CD4-positive, alpha-beta T cell treated with Interferon gamma for 1 hour (primary cell): ENCODE data around the gene TMA7.
"Not testable (repeated sequence)": the region's sequence is repeated elsewhere in the genome, so short reads cannot be mapped to it uniquely, and the experiment has no call there.

Source experiments
- DNase-seq: peaks from one replicate; pipeline ENCODE4 v3.0.0-alpha.2; 2020

Gene TMA7

GRCh38 chr3:48437812-48438211 lies 2.2 kb upstream of the TMA7 start:
- no peak for DNase-seq

DNA sequence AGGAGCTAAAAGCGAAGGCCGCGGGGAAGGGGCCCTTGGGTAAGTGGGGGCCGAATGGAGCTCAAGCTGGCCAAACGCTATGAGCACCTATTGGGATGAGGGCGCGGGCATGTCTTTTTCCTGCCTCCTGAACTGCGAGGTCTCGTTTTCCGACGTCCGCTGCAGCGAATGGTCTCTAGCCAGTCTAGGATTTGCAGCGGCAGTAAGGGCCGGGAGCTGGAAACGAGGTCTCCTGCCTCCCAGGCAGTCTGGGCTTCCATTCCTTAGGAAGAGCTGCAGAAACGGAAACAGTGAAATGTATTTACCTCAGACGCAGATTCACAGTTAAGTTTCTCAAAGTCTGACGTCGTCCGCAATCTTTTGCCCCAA lies 517 bp downstream of the TMA7 start:
- no peak for DNase-seq

DNA sequence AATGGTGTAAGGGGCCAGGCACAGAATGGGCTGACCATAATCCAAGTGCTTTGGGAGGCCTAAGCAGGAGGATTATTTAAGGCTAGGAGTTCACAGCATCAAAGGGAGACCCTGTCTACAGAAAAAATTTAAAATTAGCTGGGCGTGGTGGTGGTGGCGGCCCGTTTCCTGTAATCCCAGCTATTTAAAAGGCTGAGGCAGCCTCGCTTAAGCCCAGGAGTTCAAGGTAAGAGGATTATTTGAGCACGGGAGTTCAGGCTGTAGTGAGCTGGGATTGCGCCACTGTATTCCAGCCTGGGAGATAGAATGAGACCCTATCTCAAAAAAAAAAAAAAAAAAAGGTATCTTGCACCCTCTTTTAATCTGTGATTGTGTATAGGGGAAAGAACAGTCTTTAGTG lies 1.9 kb downstream of the TMA7 start:
- DNase-seq, result no peak

DNA sequence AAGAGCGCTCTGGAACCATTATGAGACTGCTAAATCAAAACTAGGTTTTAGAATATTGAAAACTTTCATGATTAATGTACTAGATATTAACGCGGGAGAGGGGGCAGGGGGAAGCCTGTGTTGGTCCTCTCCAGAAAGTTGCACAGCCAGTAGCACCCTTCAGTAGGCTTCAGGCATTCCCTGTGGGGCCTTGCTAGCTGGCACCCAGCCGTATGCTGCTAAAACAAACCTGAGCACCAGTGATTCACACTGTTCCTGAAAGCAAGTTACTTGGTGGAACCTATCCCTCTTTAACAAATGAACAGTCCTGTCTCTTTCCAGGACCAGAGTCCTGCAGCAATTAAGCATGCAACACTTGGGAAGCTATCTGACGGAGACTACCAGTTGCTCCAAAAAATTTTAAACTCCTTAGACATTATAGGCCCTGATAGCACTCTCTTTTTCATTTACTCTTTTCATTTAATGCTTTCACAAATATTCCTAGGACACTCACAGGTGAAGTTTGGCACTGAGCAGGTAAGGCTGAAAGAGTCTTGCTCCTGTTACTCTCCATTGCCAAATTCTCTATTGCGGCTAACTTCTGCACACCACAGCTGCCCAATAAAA lies 5.3 kb downstream of the TMA7 start:
- no peak for DNase-seq

DNA sequence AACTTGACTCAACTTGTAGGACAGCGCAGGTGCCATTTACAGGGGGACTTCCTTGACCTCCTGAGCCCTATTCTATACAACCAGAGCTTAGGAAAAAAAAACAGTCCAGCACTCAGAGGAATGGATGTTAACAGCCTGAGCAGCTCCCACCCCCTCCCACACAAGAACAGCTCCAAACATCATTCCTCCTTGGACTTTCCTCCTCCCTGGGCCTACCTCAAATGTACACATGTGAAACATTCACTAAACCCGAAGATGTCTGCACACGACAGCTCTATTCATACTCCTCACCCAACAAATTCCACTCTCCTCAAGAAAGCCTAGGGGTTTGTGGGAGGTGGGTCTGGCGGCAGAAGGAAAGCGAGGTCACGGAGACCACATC lies 6.0 kb downstream of the TMA7 start:
- DNase-seq, result no peak

- peak; percentile 78 for DNase-seq
These were observed 6.6 kb downstream of the TMA7 start, which contains the start of gene ATRIP for GRCh38 chr3:48446425-48447193. ATRIP (plus strand) TSS chr3:48446737; CDS start chr3:48446846, 109 bp downstream.

DNA sequence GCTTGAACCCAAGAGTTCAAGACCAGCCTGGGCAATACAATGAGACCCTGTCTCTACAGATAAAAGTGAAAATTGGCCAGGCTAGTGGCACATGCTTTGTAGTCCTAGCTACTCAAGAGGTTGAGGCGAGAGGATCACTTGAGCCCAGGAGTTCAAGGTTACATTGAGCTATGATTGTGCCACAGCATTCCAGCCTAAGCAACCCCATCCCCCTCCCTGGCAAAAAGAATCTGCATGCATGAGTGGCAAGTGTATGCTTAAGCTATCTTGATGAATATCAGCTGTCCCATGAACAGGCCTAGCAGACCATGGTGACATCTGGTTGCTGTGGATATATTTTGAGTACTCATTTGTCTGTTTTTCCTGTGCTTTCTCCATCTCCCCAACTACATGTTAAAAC lies 11.2 kb downstream of the TMA7 start:
- DNase-seq, result no peak

- DNase-seq, result no peak
These were observed 16.4 kb downstream of the TMA7 start for GRCh38 chr3:48456456-48456855.

DNA sequence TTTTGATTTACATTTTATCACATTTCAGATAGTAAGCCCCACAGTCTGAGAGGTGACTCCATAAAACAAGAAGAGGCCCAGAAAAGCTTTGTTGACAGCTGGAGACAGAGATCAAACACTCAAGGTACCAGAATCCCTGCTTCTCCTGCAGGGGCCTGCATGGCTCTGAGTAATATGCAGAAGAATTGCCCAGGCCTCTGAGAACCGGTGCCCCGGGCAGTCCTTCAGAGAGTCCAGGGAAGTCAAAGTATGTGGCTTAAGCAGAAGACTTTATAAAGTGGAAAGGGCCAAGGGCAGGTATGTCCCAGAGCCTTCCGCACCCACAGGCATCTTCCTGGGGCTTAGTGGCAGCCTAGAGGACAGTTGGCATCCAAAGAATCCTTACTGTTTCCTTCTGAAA lies 19.3 kb downstream of the TMA7 start:
- DNase-seq, result no peak

DNA sequence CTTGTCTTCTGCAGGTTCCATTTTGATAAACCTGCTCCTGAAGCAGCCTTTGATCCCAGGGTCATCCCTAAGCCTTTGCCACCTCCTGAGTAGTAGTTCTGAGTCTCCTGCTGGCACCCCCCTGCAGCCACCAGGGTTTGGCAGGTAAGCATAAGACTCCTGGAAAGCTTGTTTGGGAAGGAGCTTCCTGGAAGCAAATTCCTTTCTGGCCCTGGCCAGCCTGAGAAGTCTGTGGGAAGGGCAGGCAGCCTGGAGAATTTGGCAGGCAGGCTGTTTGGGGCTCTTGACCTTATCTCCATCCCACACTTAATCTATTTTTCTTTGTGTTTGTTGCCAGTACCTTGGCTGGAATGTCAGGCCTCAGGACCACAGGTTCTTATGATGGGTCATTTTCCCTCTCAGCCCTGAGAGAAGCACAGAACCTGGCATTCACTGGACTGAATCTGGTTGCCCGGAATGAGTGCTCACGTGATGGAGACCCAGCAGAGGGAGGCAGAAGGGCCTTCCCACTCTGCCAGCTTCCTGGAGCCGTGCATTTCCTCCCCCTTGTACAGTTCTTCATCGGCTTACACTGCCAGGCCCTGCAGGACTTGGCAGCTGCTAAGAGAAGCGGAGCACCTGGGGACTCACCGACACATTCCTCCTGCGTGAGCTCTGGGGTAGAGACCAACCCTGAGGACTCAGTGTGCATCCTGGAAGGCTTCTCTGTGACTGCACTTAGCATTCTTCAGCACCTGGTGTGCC lies 19.9 kb downstream of the TMA7 start:
- no peak for DNase-seq

GRCh38 chr3:48460517-48460902 lies 20.5 kb downstream of the TMA7 start:
- DNase-seq, result no peak

GRCh38 chr3:48461767-48462166 lies 21.7 kb downstream of the TMA7 start:
- not testable (repeated sequence) for DNase-seq

GRCh38 chr3:48463703-48464102 lies 23.6 kb downstream of the TMA7 start:
- no peak for DNase-seq

GRCh38 chr3:48464713-48465221 lies 24.7 kb downstream of the TMA7 start:
- no peak for DNase-seq

- DNase-seq, result no peak
These were observed 25.1 kb downstream of the TMA7 start for GRCh38 chr3:48465237-48465530.

GRCh38 chr3:48465531-48466378 lies 25.7 kb downstream of the TMA7 start:
- DNase-seq, result peak; percentile 90

GRCh38 chr3:48466386-48467109 lies 26.5 kb downstream of the TMA7 start:
- peak; percentile 21 for DNase-seq

DNA sequence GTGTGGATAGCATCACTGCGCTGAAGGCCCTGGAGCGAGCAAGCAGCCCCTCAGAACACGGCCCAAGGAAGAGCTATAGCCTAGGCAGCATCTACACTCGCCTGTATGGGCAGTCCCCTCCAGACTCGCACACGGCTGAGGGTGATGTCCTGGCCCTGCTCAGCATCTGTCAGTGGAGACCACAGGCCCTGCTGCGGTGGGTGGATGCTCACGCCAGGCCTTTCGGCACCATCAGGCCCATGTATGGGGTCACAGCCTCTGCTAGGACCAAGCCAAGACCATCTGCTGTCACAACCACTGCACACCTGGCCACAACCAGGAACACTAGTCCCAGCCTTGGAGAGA lies 27.0 kb downstream of the TMA7 start:
- no peak for DNase-seq

- DNase-seq, result no peak
These were observed 27.6 kb downstream of the TMA7 start for GRCh38 chr3:48467473-48468267.

DNA sequence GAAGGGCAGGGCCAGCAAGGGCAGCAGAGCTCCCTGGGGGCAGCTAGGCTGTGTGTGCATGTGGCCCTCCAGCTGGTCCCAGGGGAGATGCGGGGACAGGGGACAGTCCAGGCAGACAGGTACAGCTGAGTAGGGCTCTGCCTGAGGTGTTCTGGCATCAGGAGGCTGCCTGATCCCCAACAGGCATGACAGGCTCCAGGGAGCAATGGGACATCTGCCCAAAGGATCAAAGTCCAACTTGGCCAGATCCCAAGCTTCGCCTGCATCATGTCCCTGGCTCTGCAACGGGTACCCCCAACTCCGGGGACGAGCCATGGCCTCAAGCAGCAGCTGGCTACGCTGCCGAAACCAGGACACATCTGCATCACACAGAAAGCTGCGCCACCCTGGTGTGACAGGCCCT lies 28.3 kb downstream of the TMA7 start:
- DNase-seq, result no peak

DNA sequence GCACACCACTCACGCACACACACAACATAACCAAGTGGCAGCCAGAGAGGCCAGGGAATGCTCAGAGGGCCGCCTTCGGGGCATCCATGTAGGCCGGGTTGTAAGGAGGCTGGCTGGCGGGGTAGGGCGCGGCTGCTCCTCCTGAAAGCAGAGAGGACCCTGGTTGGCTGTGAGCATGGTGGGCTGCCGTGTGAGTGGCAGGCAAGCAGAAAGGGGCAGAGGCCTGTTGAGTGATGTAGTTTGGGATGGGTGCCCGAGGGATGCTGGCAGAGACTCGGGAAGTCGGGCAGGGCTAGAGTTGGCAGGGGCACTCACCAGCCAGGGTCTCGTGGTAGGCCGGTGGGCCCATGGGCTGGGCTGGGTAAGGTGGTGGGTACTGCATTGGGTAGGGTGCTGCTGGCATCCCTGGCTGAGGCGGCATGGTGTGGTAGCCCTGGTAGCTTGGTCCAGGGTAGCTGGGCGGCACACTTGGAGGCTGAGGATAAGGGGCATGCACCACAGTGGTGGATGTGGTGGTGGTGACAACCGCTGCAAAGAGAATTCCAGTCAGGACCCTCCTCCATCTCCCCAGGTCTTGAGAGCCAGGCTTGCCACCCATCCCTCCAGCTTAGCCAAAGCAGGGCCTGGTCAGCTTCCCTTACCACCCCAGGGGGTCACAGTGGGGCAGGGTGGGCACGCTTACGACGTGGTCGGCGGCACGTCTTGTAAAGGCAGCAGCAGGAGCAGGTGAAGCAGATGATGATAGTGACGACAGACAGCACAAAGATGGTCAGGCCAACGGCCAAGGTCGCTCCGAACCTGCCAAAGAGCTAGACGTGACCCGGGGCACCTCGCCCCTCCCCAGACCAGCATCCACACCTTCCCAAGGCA lies 29.2 kb downstream of the TMA7 start:
- no peak for DNase-seq
